BE2C (cell line): Measurements from ENCODE around the gene METTL16.
"Not testable (repeated sequence)": the region's sequence is repeated elsewhere in the genome, so short reads cannot be mapped to it uniquely, and the experiment has no call there.

Experiments used
- DNase-seq: peaks from one replicate; pipeline ENCODE4 v3.0.0-alpha.2; 2020
- H3K27me3 ChIP-seq: fragments of 250-450 bp; sonication (Bioruptor Pico); 2 replicates; pipeline ENCODE4 v1.5.1; 2020; ENCODE audit warnings: mild to moderate bottlenecking
- H3K36me3 ChIP-seq: fragments of 250-450 bp; sonication (Bioruptor Pico); 2 replicates; pipeline ENCODE4 v1.5.1; 2020; ENCODE audit warnings: mild to moderate bottlenecking
- H3K4me1 ChIP-seq: fragments of 250-450 bp; sonication (Bioruptor Pico); 2 replicates; pipeline ENCODE4 v1.5.1; 2020
- H3K4me3 ChIP-seq: 2 replicates; pipeline ENCODE4 v1.5.1; 2011; ENCODE audit warnings: low read depth, low read length
- H3K9me3 ChIP-seq: fragments of 250-450 bp; sonication (Bioruptor Pico); 2 replicates; pipeline ENCODE4 v1.5.1; 2020
- CTCF ChIP-seq: IDR thresholded peaks from 2 replicates; pipeline ENCODE4 v1.5.1; 2012; ENCODE audit warnings: mild to moderate bottlenecking, low read depth, low read length

METTL16 gene

GRCh38 chr17:2502871-2503580 is 8.7 kb downstream of the METTL16 start:
- H3K9me3 ChIP-seq, result no peaks in the 10 kb centered on the region
- DNase-seq, result no peak
- no peak for TF ChIP-seq CTCF
- H3K27me3 ChIP-seq, result no peaks in the 10 kb centered on the region
- H3K36me3 ChIP-seq, result no peaks in the 10 kb centered on the region; the same call in 1 of the 2 replicates
- no peaks in the 10 kb centered on the region for H3K4me1 ChIP-seq
- no peak overlapping the region for H3K4me3 ChIP-seq

GRCh38 chr17:2500446-2500845 is 11.2 kb downstream of the METTL16 start:
- Histone ChIP-seq H3K27me3 (no peaks in the 10 kb centered on the region), H3K4me3 (no peak overlapping the region), H3K4me1 (no peaks in the 10 kb centered on the region), H3K36me3 (no peaks in the 10 kb centered on the region; the same call in 1 of the 2 replicates), H3K9me3 (no peaks in the 10 kb centered on the region)
- no peak for TF ChIP-seq CTCF
- no peak for DNase-seq

GRCh38 chr17:2489286-2489685 is 22.4 kb downstream of the METTL16 start:
- not testable (repeated sequence) for H3K27me3 ChIP-seq

GRCh38 chr17:2487306-2487705 is 24.4 kb downstream of the METTL16 start:
- Histone ChIP-seq H3K36me3 (no peaks in the 10 kb centered on the region), H3K4me3 (no peak overlapping the region), H3K27me3 (no peaks in the 10 kb centered on the region), H3K9me3 (no peaks in the 10 kb centered on the region), H3K4me1 (no peaks in the 10 kb centered on the region)
- TF ChIP-seq CTCF, result no peak
- DNase-seq, result no peak

More at GRCh38 chr17:2489286-2489685, 22.4 kb downstream of the METTL16 start:
- not testable (repeated sequence) for H3K9me3 ChIP-seq, H3K36me3 ChIP-seq, H3K4me1 ChIP-seq, DNase-seq, H3K4me3 ChIP-seq

- H3K9me3 ChIP-seq, DNase-seq, H3K4me1 ChIP-seq, H3K27me3 ChIP-seq, H3K36me3 ChIP-seq, H3K4me3 ChIP-seq: not testable (repeated sequence)
These were observed 25.0 kb downstream of the METTL16 start for GRCh38 chr17:2486709-2487108.

GRCh38 chr17:2485970-2486369 is 25.7 kb downstream of the METTL16 start:
- Histone ChIP-seq H3K27me3 (no peaks in the 10 kb centered on the region), H3K4me3 (no peak overlapping the region), H3K4me1 (no peaks in the 10 kb centered on the region), H3K36me3 (no peaks in the 10 kb centered on the region), H3K9me3 (no peaks in the 10 kb centered on the region)
- DNase-seq, result no peak
- TF ChIP-seq CTCF, result no peak

- Histone ChIP-seq H3K27me3 (no peaks in the 10 kb centered on the region), H3K9me3 (no peaks in the 10 kb centered on the region), H3K36me3 (no peaks in the 10 kb centered on the region), H3K4me3 (no peak overlapping the region), H3K4me1 (no peaks in the 10 kb centered on the region)
- TF ChIP-seq CTCF, result no peak
- DNase-seq, result no peak
These were observed 26.1 kb downstream of the METTL16 start for GRCh38 chr17:2485543-2485942.
